ENCODE measurements around the gene PTPN3.
"Not testable (repeated sequence)": the region's sequence is repeated elsewhere in the genome, so short reads cannot be mapped to it uniquely, and the experiment has no call there.

PTPN3 gene

GRCh38 chr9:109382585-109382984 is 115.5 kb downstream of the PTPN3 start:
- no peak for TF ChIP-seq POLR2A (IDR thresholded peaks at IDR 0.05; ENCODE audit: low read depth, low read length)
- DNase-seq (ENCODE audit: insufficient read length, low spot score): no peak
- FAIRE-seq: no peak

- no peak for DNase-seq (ENCODE audit: insufficient read length, low spot score)
- FAIRE-seq: no peak
- TF ChIP-seq POLR2A (IDR thresholded peaks at IDR 0.05; ENCODE audit: low read depth, low read length): no peak
Measured at GRCh38 chr9:109382182-109382581, 115.9 kb downstream of the PTPN3 start.

- DNase-seq (ENCODE audit: insufficient read length, low spot score) (peak; percentile 92), FAIRE-seq (peak; percentile 96)
- no peak for TF ChIP-seq POLR2A (IDR thresholded peaks at IDR 0.05; ENCODE audit: low read depth, low read length)
Measured at GRCh38 chr9:109381011-109381729, 116.9 kb downstream of the PTPN3 start.

- FAIRE-seq (no peak), DNase-seq (ENCODE audit: insufficient read length, low spot score) (no peak)
- no peak for TF ChIP-seq POLR2A (IDR thresholded peaks at IDR 0.05; ENCODE audit: low read depth, low read length)
Measured at GRCh38 chr9:109379513-109379912, 118.6 kb downstream of the PTPN3 start.

- FAIRE-seq (no peak), DNase-seq (ENCODE audit: insufficient read length, low spot score) (no peak)
- TF ChIP-seq POLR2A (IDR thresholded peaks at IDR 0.05; ENCODE audit: low read depth, low read length): no peak
Measured at GRCh38 chr9:109378316-109378715, 119.8 kb downstream of the PTPN3 start.

GRCh38 chr9:109372246-109372645 is 125.9 kb downstream of the PTPN3 start:
- no peak for TF ChIP-seq POLR2A (IDR thresholded peaks at IDR 0.05; ENCODE audit: low read depth, low read length)
- DNase-seq (ENCODE audit: insufficient read length, low spot score): no peak
- FAIRE-seq: no peak

- FAIRE-seq: no peak
- no peak for TF ChIP-seq POLR2A (IDR thresholded peaks at IDR 0.05; ENCODE audit: low read depth, low read length)
- DNase-seq (ENCODE audit: insufficient read length, low spot score): no peak
Measured at GRCh38 chr9:109371374-109371773, 126.7 kb downstream of the PTPN3 start.

- DNase-seq (ENCODE audit: insufficient read length, low spot score): no peak
- FAIRE-seq: no peak
- TF ChIP-seq POLR2A (IDR thresholded peaks at IDR 0.05; ENCODE audit: low read depth, low read length): no peak
Measured at GRCh38 chr9:109369285-109369684, 128.8 kb downstream of the PTPN3 start.

GRCh38 chr9:109360771-109361170 is 137.3 kb downstream of the PTPN3 start:
- DNase-seq (ENCODE audit: insufficient read length, low spot score): no peak
- FAIRE-seq: no peak
- no peak for TF ChIP-seq POLR2A (IDR thresholded peaks at IDR 0.05; ENCODE audit: low read depth, low read length)

- FAIRE-seq; DNase-seq (ENCODE audit: insufficient read length, low spot score): not testable (repeated sequence)
Measured at GRCh38 chr9:109358968-109359603, 139.0 kb downstream of the PTPN3 start.

GRCh38 chr9:109355564-109356297 is 142.4 kb downstream of the PTPN3 start:
- DNase-seq (ENCODE audit: insufficient read length, low spot score) (no peak), FAIRE-seq (no peak)
- TF ChIP-seq POLR2A (IDR thresholded peaks at IDR 0.05; ENCODE audit: low read depth, low read length): no peak

GRCh38 chr9:109354190-109354589 is 143.9 kb downstream of the PTPN3 start:
- TF ChIP-seq POLR2A (IDR thresholded peaks at IDR 0.05; ENCODE audit: low read depth, low read length): no peak
- no peak for FAIRE-seq
- DNase-seq (ENCODE audit: insufficient read length, low spot score): no peak

- TF ChIP-seq POLR2A (IDR thresholded peaks at IDR 0.05; ENCODE audit: low read depth, low read length): no peak
- DNase-seq (ENCODE audit: insufficient read length, low spot score): no peak
- no peak for FAIRE-seq
Measured at GRCh38 chr9:109351032-109351431, 147.1 kb downstream of the PTPN3 start.

- DNase-seq (ENCODE audit: insufficient read length, low spot score) (peak; percentile 68), FAIRE-seq (peak; percentile 83)
- TF ChIP-seq POLR2A (IDR thresholded peaks at IDR 0.05; ENCODE audit: low read depth, low read length): no peak
Measured at GRCh38 chr9:109349421-109349846, 148.7 kb downstream of the PTPN3 start.

Data from H54 (cell line).